Activated CD8-positive, alpha-beta T cell treated with anti-CD3 and anti-CD28 coated beads, Interleukin-2, amount 10 ng/mL, durations not matched to agents 7 days and 5 days (primary cell): Measurements from ENCODE around the gene C2CD2. TPM values are rescaled to one million over a fixed set of nuclear protein-coding genes. Genes with fewer than 3 reads are reported as not detected.

Source experiments
- ATAC-seq: fragments of 150-1000 bp; cut with Tn5 transposase; one replicate; pipeline ENCODE4 v1.10.0; 2021; ENCODE audit warnings: moderate library complexity
- CTCF ChIA-PET: fragments of 350-600 bp; sonication (Branson Sonifier 250); formaldehyde crosslinking; loops from one replicate; lab custom pipeline; 2021; ENCODE audit warnings: antibody characterized with exemption; lab: Charles Lee
- POLR2A ChIA-PET: fragments of 350-600 bp; sonication (Branson Sonifier 250); formaldehyde crosslinking; loops from one replicate; lab custom pipeline; 2021; ENCODE audit warnings: antibody characterized with exemption; lab: Charles Lee
- DNase-seq: peaks from one replicate; pipeline ENCODE4 v3.0.0-alpha.2; 2020
- H3K27ac Mint-ChIP-seq: one replicate; pipeline ENCODE4 v1.8.0; 2021; ENCODE audit warnings: mild to moderate bottlenecking, mixed read lengths
- H3K27me3 Mint-ChIP-seq: one replicate; pipeline ENCODE4 v1.8.0; 2021; ENCODE audit warnings: low read depth, mixed read lengths
- H3K36me3 Mint-ChIP-seq: one replicate; pipeline ENCODE4 v1.8.0; 2021; ENCODE audit warnings: low read depth, mixed read lengths
- H3K4me1 Mint-ChIP-seq: one replicate; pipeline ENCODE4 v1.8.0; 2021; ENCODE audit warnings: low read depth, mixed read lengths
- H3K4me3 Mint-ChIP-seq: one replicate; pipeline ENCODE4 v1.8.0; 2021; ENCODE audit warnings: mild to moderate bottlenecking, mixed read lengths
- H3K9me3 Mint-ChIP-seq: one replicate; pipeline ENCODE4 v1.8.0; 2022; ENCODE audit warnings: mixed read lengths; ENCODE audit not compliant: insufficient read depth
- total RNA-seq, 2 experiments: library from RNA; stranded (reverse); gene quantifications; one replicate each; pipeline ENCODE4 v1.2.3, GENCODE V29; 2021

Gene C2CD2
- total RNA-seq, 2 experiments from 2014 or later, result 5.5 to 5.6 TPM

- CTCF ChIA-PET, result interaction anchor here (0.6 to 1.6 kb wide), 3 partner anchors 17 to 609 kb away, joined by 3 to 4 read pairs (median 3); no protein-coding TSS in a partner anchor
- no peak overlapping the region for H3K27ac Mint-ChIP-seq
- POLR2A ChIA-PET, result no interaction called here
- peaks cover 11% of the 10 kb centered on the region for H3K9me3 Mint-ChIP-seq
- DNase-seq (no peak), ATAC-seq (no peak)
- no peak overlapping the region for H3K4me3 Mint-ChIP-seq
- H3K4me1 Mint-ChIP-seq, result peaks cover 3% of the 10 kb centered on the region
- H3K36me3 Mint-ChIP-seq, result peaks cover 14% of the 10 kb centered on the region
- H3K27me3 Mint-ChIP-seq, result peaks cover 6% of the 10 kb centered on the region
Observed at GRCh38 chr21:41987310-41987709, 33.5 kb upstream of the C2CD2 start.

GRCh38 chr21:41985662-41986416 is 32.0 kb upstream of the C2CD2 start:
- Mint-ChIP-seq H3K27ac (no peak overlapping the region), H3K4me3 (no peak overlapping the region), H3K4me1 (peaks cover 3% of the 10 kb centered on the region), H3K36me3 (peaks cover 2% of the 10 kb centered on the region), H3K9me3 (peaks cover 23% of the 10 kb centered on the region), H3K27me3 (peaks cover 7% of the 10 kb centered on the region)
- ChIA-PET POLR2A (no interaction called here), CTCF (interaction anchor here (1.2 to 1.6 kb wide), 2 partner anchors 15 to 122 kb away, joined by 3 to 4 read pairs; no protein-coding TSS in a partner anchor)
- ATAC-seq, result no peak
- no peak for DNase-seq

DNA sequence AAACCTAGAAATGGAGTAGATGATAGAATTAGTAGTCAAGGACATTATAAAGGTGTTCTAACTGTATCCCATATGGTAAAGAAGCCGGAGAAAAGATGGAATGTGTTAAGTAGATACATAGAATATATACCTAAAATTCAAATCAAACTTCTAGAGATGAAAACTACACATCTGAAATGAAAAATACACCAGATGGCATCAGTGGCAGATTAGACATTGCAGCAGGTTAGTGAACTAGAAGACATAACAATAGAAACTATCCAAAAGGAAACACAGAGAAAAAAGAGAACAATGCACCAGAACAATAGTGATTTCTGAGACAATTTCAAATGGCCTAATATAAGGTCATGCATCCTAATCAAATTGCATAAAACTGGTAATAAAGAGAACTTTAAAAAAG is 29.4 kb upstream of the C2CD2 start:
- H3K4me3 Mint-ChIP-seq, result no peak overlapping the region
- no peak overlapping the region for H3K27ac Mint-ChIP-seq
- ChIA-PET POLR2A (no interaction called here), CTCF (interaction anchor here (1.7 kb wide), 1 partner anchor 87 kb away, joined by 3 read pairs; no protein-coding TSS in a partner anchor)
- no peaks in the 10 kb centered on the region for H3K36me3 Mint-ChIP-seq
- ATAC-seq (no peak), DNase-seq (no peak)
- peaks cover 23% of the 10 kb centered on the region for H3K9me3 Mint-ChIP-seq
- H3K27me3 Mint-ChIP-seq, result peaks cover 7% of the 10 kb centered on the region
- peaks cover 3% of the 10 kb centered on the region for H3K4me1 Mint-ChIP-seq

DNA sequence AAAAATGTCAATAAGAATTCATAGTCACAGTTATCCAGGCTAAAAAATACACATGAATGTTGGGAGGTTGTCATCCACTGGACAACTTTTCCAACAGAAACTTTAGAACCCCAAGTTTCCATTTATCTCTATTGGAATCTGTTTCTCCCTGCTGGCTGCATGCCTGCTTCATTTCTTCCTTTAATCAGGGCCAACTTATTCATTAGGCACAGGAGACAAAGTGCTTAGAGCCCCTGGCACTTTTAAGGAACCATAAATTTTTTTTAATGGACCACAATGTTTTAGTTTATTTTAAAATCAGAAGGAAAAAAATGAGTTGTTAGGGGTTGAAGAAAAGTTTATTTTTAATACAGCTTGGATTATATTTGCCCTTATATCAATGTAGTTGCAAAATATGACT is 26.7 kb upstream of the C2CD2 start:
- CTCF ChIA-PET, result interaction anchor here (0.9 kb wide), 1 partner anchor 84 kb away, joined by 3 read pairs; no protein-coding TSS in a partner anchor
- peaks cover 7% of the 10 kb centered on the region for H3K27me3 Mint-ChIP-seq

DNA sequence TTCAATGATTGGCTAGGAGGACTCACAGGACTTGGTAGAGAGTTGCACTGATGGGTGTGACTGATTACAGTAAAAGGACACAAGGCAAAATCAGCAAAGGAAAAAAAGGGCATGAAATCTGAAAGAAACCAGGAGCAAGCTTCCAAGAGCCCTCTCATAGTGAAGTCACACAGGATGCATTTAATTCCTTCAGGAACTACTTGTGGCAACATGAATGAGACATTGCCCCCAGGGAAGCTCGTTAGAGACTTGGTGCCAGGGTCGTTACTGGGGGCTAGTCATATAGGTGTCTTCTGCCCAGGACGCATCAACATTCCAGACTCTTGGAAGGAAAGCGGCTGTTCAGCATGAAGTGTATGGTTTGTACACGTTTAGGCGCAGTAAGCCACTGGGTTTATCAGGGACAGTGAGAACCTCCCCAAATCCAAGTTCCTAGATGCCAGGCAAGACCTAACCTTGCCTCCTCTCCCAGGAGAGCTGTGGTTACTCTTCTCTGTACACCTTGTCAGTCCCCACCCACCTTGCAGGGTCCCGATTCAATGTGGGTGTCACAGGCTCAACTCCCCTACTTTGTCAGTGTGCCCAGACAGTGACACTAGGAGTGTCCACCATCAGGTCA is 26.0 kb upstream of the C2CD2 start:
- H3K36me3 Mint-ChIP-seq, result no peaks in the 10 kb centered on the region
- peaks cover 2% of the 10 kb centered on the region for H3K4me1 Mint-ChIP-seq
- DNase-seq, result no peak
- ATAC-seq, result no peak
- H3K27ac Mint-ChIP-seq, result no peak overlapping the region
- ChIA-PET CTCF (no interaction called here), POLR2A (interaction anchor here (0.5 kb wide), 1 partner anchor 74 kb away, joined by 3 read pairs; no protein-coding TSS in a partner anchor)
- H3K9me3 Mint-ChIP-seq, result peaks cover 23% of the 10 kb centered on the region
- peaks cover 7% of the 10 kb centered on the region for H3K27me3 Mint-ChIP-seq
- no peak overlapping the region for H3K4me3 Mint-ChIP-seq

More for the DNA sequence above, 26.7 kb upstream of the C2CD2 start:
- DNase-seq (no peak), ATAC-seq (no peak)
- Mint-ChIP-seq H3K27ac (no peak overlapping the region), H3K36me3 (no peaks in the 10 kb centered on the region), H3K4me1 (peaks cover 3% of the 10 kb centered on the region), H3K4me3 (no peak overlapping the region), H3K9me3 (peaks cover 23% of the 10 kb centered on the region)
- POLR2A ChIA-PET, result no interaction called here

- DNase-seq, result no peak
- Mint-ChIP-seq H3K9me3 (peaks cover 23% of the 10 kb centered on the region), H3K4me3 (no peak overlapping the region), H3K27ac (no peak overlapping the region), H3K4me1 (peaks cover 7% of the 10 kb centered on the region), H3K27me3 (peaks cover 7% of the 10 kb centered on the region), H3K36me3 (no peaks in the 10 kb centered on the region)
- ChIA-PET CTCF (no interaction called here), POLR2A (no interaction called here)
- no peak for ATAC-seq
Observed at GRCh38 chr21:41979335-41979734, 25.5 kb upstream of the C2CD2 start.

DNA sequence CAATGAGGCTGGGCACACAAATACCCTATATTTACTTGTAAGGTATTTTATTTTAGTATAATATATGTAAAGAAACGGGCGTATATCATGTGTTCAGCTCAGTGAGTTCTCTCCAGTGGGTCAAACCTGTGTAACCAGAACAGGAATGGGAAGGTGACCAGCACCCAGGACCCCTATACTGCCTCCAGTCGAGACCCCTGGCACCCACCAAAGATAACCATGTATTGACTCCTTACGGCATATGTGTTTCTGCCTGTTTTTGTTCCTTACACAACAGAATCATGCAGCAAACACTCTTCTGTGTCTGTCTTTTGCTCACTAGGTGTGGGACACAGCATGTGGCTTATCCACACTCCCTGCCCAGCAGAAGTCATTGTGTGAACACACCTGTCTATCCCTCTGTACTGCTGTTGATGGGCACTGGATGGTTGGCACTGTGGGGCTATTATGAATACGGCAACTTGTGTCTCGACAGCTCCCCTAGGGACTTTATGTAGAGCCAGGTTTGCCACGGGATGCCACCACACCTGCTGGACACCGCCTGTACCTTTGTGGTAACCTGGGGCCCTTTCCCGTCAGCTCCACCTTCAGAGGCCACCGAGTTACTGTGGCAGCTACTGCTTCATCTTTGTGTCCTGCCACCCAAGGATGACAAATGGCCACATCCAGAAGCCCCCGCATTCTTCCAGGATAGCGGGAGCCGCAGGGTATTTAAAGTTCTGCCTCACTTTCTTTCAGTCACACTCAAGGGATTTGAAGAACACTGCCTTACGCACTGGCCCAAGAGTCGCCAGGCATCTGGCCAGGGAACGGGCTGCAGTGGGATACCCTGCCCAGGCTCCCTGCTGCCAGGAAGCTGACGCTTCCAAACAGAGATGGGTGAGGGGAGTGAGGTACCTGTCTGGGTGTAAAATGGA is 23.5 kb upstream of the C2CD2 start:
- Mint-ChIP-seq H3K9me3 (peaks cover 12% of the 10 kb centered on the region), H3K4me1 (peaks cover 15% of the 10 kb centered on the region), H3K27ac (no peak overlapping the region), H3K27me3 (peaks cover under 1% of the 10 kb centered on the region), H3K36me3 (no peaks in the 10 kb centered on the region), H3K4me3 (no peak overlapping the region)
- DNase-seq (no peak), ATAC-seq (no peak)
- ChIA-PET CTCF (no interaction called here), POLR2A (no interaction called here)

DNA sequence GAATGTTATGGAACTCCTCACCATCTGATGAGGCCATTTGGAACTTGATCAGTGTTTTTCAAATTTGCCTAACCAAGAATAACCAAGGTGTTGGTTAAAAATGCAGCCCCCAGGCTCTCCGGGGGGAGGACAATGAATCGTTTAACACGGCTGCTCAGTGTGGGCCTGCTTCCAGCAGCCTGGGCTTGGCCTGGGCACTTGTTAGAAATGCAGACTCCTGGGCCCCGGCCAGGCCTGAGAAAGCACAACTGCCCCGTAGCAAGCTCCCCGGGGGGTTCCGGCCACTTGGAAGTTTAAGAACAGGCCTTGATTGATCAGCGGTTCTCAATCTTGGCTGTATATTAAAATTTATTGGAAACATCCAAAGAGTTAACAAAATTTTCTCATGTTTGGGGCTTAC is 22.8 kb upstream of the C2CD2 start:
- no peak for ATAC-seq
- Mint-ChIP-seq H3K4me3 (no peak overlapping the region), H3K4me1 (peaks cover 15% of the 10 kb centered on the region), H3K27ac (no peak overlapping the region), H3K27me3 (no peaks in the 10 kb centered on the region), H3K36me3 (no peaks in the 10 kb centered on the region), H3K9me3 (peaks cover 7% of the 10 kb centered on the region)
- DNase-seq, result no peak
- ChIA-PET POLR2A (no interaction called here), CTCF (no interaction called here)

GRCh38 chr21:41975391-41976272 is 21.8 kb upstream of the C2CD2 start:
- POLR2A ChIA-PET, result interaction anchor here (0.8 kb wide), 1 partner anchor 82 kb away, joined by 3 read pairs; no protein-coding TSS in a partner anchor
- ATAC-seq, result no peak
- peak; percentile 18 for DNase-seq

DNA sequence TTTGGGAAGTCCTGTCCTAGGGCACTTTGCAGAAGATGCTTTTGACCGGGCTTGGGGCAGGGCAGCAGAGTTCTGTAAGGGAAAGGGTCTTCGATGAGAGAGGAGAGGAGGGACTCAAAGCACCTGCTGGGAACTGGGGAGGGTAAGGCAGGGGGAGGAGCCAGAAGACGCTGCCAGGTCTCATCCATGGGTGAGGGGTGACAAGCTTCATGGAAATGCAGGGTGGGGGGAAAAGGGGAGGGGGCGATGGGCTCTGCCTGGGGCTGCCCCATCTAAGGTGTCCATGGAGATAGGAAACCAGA is 20.9 kb upstream of the C2CD2 start:
- DNase-seq (no peak), ATAC-seq (no peak)
- Mint-ChIP-seq H3K9me3 (no peaks in the 10 kb centered on the region), H3K4me1 (peaks cover 15% of the 10 kb centered on the region), H3K27me3 (no peaks in the 10 kb centered on the region), H3K36me3 (no peaks in the 10 kb centered on the region), H3K27ac (peak overlapping the region; percentile 83), H3K4me3 (no peak overlapping the region)
- POLR2A ChIA-PET, result interaction anchor here (0.7 to 0.8 kb wide), 2 partner anchors 47 to 83 kb away, joined by 3 read pairs; no protein-coding TSS in a partner anchor
- CTCF ChIA-PET, result no interaction called here

More at GRCh38 chr21:41975391-41976272, 21.8 kb upstream of the C2CD2 start:
- no peak overlapping the region for H3K27ac Mint-ChIP-seq
- H3K36me3 Mint-ChIP-seq, result no peaks in the 10 kb centered on the region
- no peak overlapping the region for H3K4me3 Mint-ChIP-seq
- H3K9me3 Mint-ChIP-seq, result no peaks in the 10 kb centered on the region
- peaks cover 15% of the 10 kb centered on the region for H3K4me1 Mint-ChIP-seq
- CTCF ChIA-PET, result no interaction called here
- H3K27me3 Mint-ChIP-seq, result no peaks in the 10 kb centered on the region
